HG02981 (cell line): ENCODE results near the gene IL1R2.

Experiments used
- ATAC-seq: cut with Tn5 transposase; IDR thresholded peaks from one replicate; pipeline ENCODE4 v1.9.1; 2021; ENCODE audit warnings: mild to moderate bottlenecking, moderate library complexity; ENCODE audit not compliant: unreplicated experiment

IL1R2 gene

DNA sequence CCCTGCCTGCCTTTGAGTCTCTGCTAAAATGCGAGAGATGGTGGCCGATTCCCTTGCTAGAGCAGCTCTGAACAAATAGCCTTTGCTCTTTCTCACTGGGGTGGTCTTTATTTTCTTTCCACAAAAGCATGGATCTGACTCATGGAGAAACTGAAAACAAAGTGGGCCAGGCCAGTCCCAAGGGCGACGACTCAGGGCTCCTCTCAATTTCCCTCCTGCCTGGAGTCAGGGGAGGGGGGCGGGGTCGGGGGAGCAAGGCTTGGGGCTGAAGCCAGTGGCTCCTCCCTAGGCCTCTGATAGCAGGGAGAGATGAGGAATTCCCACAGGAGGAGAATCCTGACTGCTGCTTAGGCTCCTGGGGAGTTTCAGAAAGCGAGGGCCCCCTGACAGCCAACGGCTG is 17.1 kb upstream of the IL1R2 start:
- ATAC-seq: no peak

DNA sequence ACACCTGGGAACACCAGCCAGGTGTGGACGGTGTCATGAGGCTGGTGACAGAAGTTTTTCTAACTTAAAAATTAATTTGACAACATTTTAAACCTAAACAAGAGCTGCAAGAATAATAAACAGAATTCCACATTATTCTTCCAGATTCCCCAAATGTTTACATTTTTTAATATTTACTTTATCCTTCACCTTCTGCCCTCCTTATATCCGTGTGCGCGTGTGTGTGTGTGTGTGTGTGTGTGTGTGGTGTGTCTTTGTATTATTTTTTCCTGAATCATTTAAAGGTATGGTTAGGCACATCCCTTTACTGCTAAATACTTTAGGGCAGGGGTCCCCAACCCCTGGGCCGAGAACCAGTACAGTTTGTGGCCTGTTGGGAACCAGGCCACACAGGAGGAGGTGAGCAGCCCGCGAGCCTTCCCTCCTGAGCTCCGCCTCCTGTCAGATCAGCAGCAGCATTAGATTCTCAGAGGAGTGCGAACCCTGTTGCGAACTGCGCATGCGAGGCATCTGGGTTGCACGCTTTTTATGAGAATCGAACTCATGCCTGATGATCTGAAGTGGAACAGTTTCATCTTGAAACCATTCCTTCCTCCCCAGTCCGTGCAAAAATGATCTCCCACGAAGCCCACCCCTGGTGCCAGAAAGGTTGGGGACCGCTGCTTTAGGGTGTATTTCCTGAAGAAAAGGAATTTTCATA is 16.4 kb upstream of the IL1R2 start:
- no peak for ATAC-seq

DNA sequence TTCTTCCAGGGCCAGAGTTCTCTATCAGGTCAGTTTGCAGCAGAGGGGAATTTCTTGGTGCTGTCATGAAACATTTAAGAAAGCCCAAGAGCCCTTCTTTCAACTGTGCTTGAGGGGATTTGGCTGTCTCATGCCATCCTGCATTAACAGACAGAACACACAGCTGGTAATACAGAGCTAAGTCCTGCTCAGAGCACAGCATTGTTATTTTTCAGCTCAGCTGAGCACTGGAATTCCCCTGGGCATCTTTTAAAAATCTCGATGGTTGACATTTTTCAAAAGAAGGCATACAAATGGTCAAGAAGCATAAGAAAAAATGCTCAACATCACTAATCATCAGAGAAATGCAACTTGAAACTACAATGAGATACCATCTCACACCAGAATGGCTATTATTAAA is 14.9 kb upstream of the IL1R2 start:
- no peak for ATAC-seq

- ATAC-seq: no peak
Measured at GRCh38 chr2:101980368-101980767, 11.4 kb upstream of the IL1R2 start.

- ATAC-seq: no peak
Measured at GRCh38 chr2:101981066-101981465, 10.7 kb upstream of the IL1R2 start.

DNA sequence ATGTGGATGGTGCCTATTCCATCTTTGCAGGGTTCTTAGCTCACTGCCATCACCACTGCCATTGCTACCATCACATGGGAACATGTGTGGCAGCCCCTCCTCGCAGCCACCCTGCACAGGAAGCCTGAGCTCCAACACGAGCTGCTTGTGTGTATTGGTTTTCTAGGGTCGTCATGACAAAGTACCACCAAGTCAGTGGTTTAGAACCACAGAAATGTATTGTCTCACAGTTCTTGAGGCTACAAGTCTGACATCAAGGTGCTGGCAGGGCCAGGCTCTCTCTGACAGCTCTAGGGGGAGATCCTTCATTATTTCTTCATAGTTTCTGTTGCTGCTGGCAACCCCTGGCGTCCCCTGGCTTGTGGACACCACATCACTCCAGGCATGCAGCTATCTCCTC is 10.3 kb upstream of the IL1R2 start:
- ATAC-seq: no peak

DNA sequence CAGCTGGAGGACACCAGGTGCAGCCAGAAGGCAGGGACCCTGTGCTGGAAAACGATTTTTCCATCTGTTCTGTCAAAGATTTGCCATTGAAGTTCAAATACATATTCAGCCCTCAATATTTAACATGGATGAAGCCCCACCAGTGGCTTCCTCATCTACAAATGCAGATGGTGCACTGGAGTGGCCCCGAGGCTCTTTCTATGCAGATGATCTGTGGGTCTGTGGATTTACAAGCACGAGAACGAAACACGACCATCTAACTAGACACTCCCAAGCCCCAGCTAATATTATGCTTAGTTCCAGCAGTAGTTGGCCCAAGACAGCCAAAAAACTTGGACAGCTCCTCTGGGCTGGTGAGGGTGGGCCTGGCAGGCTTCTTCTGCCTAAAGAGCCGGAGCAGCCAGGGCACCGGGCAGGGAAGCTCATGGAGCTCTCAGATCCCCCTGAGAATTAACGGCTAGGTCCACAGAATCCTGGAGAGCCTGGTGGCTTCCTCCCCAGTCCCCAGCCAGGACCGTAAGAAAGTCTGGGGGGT is 9.2 kb upstream of the IL1R2 start:
- ATAC-seq: no peak

GRCh38 chr2:101983486-101983885 is 8.3 kb upstream of the IL1R2 start:
- ATAC-seq: no peak

DNA sequence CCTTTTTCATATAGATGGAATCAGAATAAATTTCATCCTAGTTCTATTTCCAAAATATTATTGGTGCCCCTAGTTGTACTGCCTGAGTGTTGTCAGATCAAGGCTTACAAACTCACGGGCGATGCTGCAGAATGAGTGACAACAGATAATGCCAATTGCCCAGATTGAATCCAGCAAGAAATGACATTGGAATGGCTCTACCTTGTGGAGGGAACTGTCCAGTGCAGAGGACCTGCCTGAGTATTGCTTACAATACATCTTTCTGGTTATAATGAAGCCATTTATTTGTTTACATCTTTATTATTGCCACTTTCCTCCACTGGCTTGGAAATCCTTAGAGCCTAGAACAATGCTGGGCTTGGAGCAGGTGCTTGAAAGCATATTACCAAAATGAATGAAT is 7.8 kb upstream of the IL1R2 start:
- ATAC-seq: no peak

GRCh38 chr2:101984656-101985055 is 7.1 kb upstream of the IL1R2 start:
- ATAC-seq: no peak

DNA sequence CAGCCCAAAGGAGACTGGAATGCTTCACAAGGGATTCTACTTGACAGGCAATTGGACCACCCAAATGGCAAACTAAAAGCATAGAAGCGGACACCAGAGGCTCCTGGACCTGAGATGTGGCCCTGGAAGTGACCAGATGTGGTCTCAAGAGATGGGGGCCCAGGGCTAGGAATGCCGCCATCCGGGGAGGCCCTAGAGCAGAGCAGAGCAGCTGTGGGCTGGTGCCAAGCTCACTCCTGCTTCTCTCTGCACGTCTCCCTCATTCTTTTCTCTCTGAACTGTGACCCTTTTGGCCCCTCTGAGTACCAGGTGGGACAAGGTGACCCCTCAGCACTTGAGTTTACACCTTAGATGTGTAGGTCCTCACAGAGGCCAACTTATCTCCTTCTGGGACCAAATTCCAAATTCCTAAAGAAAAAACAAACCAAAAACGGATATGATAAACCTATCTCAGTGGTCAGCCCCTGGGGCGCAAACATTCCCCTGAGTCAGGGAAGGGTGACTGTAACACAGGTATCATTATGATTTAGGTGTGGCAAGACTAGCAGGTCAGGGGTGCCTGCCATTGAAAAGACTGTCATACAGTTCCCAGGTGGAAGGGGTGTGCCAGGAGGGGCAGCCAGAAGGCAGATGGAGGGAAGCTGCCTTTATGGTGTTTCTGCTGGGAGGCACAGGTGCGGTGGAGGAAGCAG is 6.5 kb upstream of the IL1R2 start:
- no peak for ATAC-seq

DNA sequence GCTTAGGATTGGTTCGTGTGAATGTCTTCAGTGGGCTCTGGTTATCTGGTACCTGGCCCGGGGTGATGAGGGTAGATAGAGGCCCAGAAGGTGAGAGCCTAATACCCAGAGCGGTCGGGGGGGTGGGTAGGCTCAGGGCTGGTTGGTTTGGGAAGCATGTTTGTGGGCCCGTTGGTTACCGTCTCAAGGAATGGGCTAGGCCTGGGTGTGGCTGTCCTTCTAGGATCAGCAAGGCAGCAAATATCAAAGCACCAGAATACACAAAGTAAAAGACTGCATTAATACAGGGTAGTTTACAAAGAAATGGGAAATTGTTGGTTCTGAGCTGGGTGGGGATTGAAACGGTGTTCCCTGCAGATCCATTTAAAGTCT is 6.0 kb upstream of the IL1R2 start:
- no peak for ATAC-seq

DNA sequence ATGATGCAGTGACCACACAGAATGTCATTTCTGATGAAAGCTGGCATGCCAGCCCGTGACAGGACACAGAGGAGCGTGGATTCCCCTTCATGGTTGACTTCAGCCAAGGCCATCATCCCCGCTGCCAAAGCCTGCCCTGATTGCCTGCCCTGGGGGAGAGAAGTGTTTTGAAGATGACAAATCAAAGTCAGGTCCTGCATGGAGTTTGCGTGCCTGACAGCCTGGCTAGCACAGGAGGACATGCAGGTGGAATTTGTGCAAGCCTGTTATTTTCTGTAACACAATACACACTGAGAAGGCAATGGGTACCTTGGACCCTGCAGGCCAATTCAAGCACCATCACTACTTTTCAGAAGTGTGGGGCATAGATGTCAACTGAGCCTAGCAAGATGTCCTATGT is 5.4 kb upstream of the IL1R2 start:
- no peak for ATAC-seq

- no peak for ATAC-seq
Measured at GRCh38 chr2:101986804-101987740, 4.7 kb upstream of the IL1R2 start.

- ATAC-seq: no peak
Measured at GRCh38 chr2:101987832-101988231, 3.9 kb upstream of the IL1R2 start.

GRCh38 chr2:101988541-101988940 is 3.2 kb upstream of the IL1R2 start:
- ATAC-seq: no peak

DNA sequence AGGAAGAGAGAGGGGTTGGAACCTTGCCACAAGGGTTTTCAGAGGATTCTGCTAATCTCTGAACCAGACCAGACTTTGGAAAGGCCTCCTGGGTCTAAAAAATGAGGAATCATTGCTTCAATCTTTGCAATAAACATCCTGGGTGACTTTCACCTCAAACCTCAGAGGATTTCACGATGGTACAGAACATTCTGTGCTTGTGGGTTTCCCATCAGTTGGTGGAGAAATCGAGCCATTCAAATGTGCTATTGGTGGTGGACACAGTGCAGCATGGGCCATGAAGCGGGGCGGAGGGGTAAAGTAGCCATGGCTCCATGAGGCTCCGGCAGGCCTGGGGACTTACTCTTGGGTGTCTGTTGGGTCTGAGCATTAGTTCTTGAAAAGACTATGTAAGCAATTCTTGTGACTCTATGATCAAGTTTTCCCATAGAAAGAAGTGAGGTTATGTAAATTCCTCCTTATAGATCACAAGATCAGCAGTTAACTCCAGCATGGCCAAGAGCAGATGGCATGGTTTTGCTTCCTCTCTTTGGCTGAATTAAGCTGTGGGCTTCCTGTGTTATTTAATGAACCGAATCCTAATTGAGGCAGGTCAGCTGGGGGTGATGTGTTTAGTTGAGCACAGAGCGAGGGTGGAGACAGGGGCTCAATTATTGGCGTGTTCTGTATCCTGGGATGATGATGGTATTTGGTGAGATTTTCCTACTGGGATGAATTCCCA is 1.9 kb upstream of the IL1R2 start:
- ATAC-seq: no peak

DNA sequence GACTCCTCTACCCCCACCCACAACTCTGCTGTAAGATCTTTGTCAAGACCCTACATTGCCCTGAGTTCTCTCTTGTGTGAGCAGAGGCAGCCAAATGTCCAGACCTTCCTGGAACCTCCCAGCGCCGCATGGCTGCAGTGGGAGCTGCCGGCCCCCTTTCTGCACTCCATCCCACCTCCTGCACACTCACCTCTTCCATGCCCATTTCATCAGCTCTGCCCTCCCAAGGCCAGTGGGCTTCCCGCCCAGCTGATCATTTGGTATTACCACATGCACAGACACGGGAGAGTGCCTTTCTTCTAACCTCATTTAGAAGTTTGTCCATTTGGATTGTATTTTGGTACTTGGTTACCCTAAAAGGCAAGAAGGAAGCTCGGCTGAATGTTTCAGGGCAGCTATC is 2.0 kb downstream of the IL1R2 start:
- no peak for ATAC-seq

DNA sequence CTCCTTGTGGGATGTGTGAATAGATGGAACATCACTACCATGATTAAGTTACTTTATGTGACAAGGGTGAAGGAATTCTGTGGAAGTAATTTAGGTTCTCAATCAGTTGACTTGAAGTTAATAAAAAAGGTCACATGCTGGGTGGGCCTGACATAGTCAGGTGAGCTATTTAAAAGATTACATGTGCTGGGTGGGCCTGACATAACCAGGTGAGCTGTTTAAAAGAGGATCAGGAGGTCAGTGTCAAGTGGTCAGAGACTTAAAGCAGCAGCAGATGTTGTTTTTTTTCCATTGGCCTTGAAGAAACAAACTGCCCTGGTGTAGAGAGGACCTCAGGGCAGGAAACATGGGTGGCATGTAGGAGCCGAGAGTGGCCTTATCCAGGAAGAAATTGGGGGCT is 3.3 kb downstream of the IL1R2 start:
- ATAC-seq: no peak

DNA sequence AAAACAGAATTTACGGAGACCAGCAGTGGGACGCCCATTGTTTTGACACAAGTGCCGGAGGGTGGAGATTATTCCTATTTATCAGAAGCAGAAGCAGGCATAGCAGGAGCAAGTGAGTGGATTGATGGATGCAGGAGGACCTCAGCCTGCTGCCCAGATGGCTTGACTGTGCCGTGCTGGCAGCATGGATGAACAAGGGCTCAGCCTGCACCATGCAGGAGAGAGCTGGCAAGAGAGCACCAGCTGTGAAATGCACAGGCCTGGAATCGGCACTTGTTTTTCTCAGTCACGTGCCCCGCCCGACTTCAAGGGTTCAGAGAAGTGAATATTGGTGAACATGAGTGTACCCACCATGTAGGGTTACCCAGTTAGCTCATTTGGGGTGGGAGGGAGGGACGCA is 4.0 kb downstream of the IL1R2 start:
- no peak for ATAC-seq

DNA sequence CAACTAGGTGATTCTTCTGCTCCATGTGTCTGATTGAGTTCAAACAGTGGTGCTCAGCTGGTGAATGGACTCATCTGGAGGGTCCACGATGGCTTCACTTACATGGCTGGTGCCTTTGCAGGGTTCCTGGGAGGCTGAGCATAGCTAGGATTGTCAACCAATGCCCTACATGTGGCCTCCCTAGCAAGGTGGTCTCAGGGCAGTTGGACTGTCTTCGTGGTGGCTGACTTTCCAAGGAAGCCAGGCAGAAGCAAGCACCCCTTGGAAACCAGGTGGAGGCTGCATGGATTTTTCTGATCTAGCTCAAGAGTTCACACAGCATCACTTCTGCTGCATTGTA is 6.8 kb downstream of the IL1R2 start:
- ATAC-seq: no peak
